Left ventricle myocardium inferior (tissue), 1 donor: ENCODE results near the gene ARHGEF10L. TPM values are rescaled to one million over a fixed set of nuclear protein-coding genes. Genes with fewer than 3 reads are reported as not detected.

ENCODE experiments used
- DNase-seq: peaks from one replicate; pipeline ENCODE4 v3.0.0-alpha.2; 2020
- H3K27ac ChIP-seq: fragments of 200-600 bp; replicated peaks from 2 replicates; pipeline ENCODE4 v1.8.0; 2021
- H3K27me3 ChIP-seq: fragments of 200-600 bp; 2 replicates; pipeline ENCODE4 v1.8.0; 2021; ENCODE audit warnings: low read depth
- H3K36me3 ChIP-seq: fragments of 200-600 bp; 2 replicates; pipeline ENCODE4 v1.8.0; 2021
- H3K4me1 ChIP-seq: fragments of 200-600 bp; 2 replicates; pipeline ENCODE4 v1.8.0; 2021
- H3K4me3 ChIP-seq: fragments of 200-600 bp; 2 replicates; pipeline ENCODE4 v1.8.0; 2021; ENCODE audit warnings: mild to moderate bottlenecking, moderate library complexity
- H3K9me3 ChIP-seq: fragments of 200-600 bp; replicated peaks from 2 replicates; pipeline ENCODE4 v1.8.0; 2021
- intact Hi-C: fragments of 100-400 bp; cut with micrococcal nuclease; formaldehyde crosslinking; loops from one replicate; pipeline ENCODE4 v1.11.0; 2022
- total RNA-seq: library from RNA; stranded (reverse); fragmentation: NEBNext Ultra II Directional; extraction: Animal tissue kit (Norgen Biotek cat#: 25700); gene quantifications from one replicate; pipeline ENCODE4 v1.2.1, GENCODE V29; 2021
- TF ChIP-seq, protein P1 (sequence below): fragments of 200-600 bp; IDR thresholded peaks from 2 replicates; pipeline ENCODE4 v1.8.0; 2021; ENCODE audit warnings: antibody characterized with exemption, mild to moderate bottlenecking, borderline replicate concordance
- donor health status: DM: no; HTN: yes; CAD: no; lungs with severe emphysema.

The ARHGEF10L gene
- total RNA-seq, 1 donor from 2014 or later, result 59.1 TPM

GRCh38 chr1:17607644-17608581, 68.4 kb downstream of the ARHGEF10L start:
- DNase-seq, result no peak
- TF ChIP-seq, protein P1, sequence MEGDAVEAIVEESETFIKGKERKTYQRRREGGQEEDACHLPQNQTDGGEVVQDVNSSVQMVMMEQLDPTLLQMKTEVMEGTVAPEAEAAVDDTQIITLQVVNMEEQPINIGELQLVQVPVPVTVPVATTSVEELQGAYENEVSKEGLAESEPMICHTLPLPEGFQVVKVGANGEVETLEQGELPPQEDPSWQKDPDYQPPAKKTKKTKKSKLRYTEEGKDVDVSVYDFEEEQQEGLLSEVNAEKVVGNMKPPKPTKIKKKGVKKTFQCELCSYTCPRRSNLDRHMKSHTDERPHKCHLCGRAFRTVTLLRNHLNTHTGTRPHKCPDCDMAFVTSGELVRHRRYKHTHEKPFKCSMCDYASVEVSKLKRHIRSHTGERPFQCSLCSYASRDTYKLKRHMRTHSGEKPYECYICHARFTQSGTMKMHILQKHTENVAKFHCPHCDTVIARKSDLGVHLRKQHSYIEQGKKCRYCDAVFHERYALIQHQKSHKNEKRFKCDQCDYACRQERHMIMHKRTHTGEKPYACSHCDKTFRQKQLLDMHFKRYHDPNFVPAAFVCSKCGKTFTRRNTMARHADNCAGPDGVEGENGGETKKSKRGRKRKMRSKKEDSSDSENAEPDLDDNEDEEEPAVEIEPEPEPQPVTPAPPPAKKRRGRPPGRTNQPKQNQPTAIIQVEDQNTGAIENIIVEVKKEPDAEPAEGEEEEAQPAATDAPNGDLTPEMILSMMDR, result no peak
- no peak overlapping the region for H3K27ac ChIP-seq
- no peaks in the 10 kb centered on the region for H3K9me3 ChIP-seq
- H3K36me3 ChIP-seq, result peaks cover 32% of the 10 kb centered on the region
- H3K4me3 ChIP-seq, result no peak overlapping the region
- H3K4me1 ChIP-seq, result peaks cover 28% of the 10 kb centered on the region
- no peaks in the 10 kb centered on the region for H3K27me3 ChIP-seq
- intact Hi-C loops, result loop anchor here (2.0 kb wide), 1 partner anchor 105 kb away; no protein-coding TSS in a partner anchor

GRCh38 chr1:17609529-17609928, 70.0 kb downstream of the ARHGEF10L start:
- intact Hi-C loops, result no loop called here
- no peak for DNase-seq
- Histone ChIP-seq H3K4me3 (no peak overlapping the region), H3K27ac (no peak overlapping the region), H3K4me1 (peaks cover 23% of the 10 kb centered on the region), H3K36me3 (peaks cover 47% of the 10 kb centered on the region), H3K9me3 (no peaks in the 10 kb centered on the region), H3K27me3 (no peaks in the 10 kb centered on the region)
- TF ChIP-seq, protein P1, result no peak

GRCh38 chr1:17610085-17610484, 70.6 kb downstream of the ARHGEF10L start:
- peaks cover 47% of the 10 kb centered on the region for H3K36me3 ChIP-seq
- H3K27ac ChIP-seq, result no peak overlapping the region
- no peak for DNase-seq
- TF ChIP-seq, protein P1, result no peak
- H3K4me1 ChIP-seq, result peaks cover 18% of the 10 kb centered on the region
- no peak overlapping the region for H3K4me3 ChIP-seq
- intact Hi-C loops, result no loop called here
- H3K9me3 ChIP-seq, result no peaks in the 10 kb centered on the region
- no peaks in the 10 kb centered on the region for H3K27me3 ChIP-seq

DNA sequence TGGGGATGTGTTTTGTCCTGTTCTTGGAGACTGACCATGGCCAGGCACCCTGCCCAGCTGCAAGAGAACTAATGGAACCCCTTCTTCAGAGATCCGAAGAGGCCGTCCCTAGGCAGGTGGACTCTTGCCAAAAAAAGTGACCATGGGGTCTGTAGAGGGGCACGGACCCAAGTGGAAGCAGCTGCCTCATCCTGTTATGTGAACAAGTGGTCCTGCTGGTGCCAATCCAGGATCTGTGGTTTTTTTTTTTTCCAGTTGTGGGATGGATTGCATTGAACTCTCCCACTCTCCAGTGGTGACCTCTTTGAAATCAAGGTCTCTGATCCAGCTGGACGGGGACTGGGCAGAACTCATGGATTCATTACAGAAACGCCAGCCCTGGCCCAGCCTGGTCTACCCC, 71.2 kb downstream of the ARHGEF10L start:
- no peak for DNase-seq
- H3K4me1 ChIP-seq, result peaks cover 12% of the 10 kb centered on the region
- H3K9me3 ChIP-seq, result no peaks in the 10 kb centered on the region
- no peaks in the 10 kb centered on the region for H3K27me3 ChIP-seq
- H3K27ac ChIP-seq, result no peak overlapping the region
- H3K36me3 ChIP-seq, result peaks cover 48% of the 10 kb centered on the region
- H3K4me3 ChIP-seq, result no peak overlapping the region
- intact Hi-C loops, result no loop called here
- TF ChIP-seq, protein P1, result no peak

- Histone ChIP-seq H3K36me3 (peaks cover 58% of the 10 kb centered on the region), H3K9me3 (no peaks in the 10 kb centered on the region), H3K27me3 (no peaks in the 10 kb centered on the region), H3K27ac (no peak overlapping the region), H3K4me3 (no peak overlapping the region), H3K4me1 (peaks cover 4% of the 10 kb centered on the region)
- no peak for DNase-seq
- intact Hi-C loops, result no loop called here
- TF ChIP-seq, protein P1, result no peak
Measured at GRCh38 chr1:17611991-17612390, 72.5 kb downstream of the ARHGEF10L start.
